ENCODE data around the gene VWA5A. TPM values are rescaled to one million over a fixed set of nuclear protein-coding genes. Genes with fewer than 3 reads are reported as not detected.

VWA5A gene
- polyA plus RNA-seq, 1 donor from 2014 or later: 82.2 TPM

DNA sequence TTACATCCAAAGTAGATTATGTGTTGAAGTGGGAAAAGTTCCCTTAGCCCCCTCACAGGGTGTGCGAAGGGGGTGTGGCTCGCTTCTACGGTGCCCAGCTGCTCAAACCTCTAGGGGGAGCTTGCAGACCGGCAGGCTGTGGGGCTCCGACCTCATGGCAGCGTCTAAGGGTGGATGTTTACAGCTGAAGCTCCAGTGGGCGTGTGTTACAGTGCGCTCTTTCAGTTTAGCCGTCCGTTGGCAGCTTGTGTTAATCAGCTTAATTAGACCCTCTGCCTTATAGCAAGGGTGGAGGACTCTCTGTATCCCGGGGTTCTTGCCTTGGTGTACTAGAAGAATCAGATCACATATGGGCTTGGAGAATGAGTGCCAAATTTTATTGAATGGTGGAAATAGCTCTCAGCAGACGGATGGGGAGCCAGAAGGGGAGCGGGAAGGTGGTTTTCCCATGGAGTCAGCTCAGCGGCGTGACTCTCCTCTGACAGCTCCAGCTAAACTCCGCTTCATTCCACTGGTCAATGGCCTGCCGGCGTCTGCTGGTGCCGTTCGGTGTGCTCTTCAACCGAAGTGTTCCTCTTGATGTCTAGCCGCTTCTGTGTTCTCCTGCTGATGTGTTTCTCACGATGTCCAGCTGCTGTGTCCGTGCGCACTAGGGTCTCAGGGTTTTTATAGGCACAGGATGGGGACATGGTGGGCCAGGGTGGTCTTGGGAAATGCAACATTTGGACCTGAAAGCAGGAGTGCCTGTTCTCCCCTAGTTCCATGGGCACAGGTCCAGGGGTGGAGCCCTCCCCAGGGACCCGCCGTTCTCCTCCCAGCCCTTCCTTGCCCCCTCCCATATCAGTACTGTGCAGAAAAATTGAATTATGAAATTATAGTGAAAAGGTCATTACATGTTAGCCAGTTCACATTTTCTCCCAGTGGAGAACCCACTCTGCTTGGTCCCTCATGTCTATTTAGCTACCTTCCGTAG is 45.5 kb upstream of the VWA5A start:
- Histone ChIP-seq H3K27me3 (ENCODE audit: insufficient read depth, low read depth, low read length) (no peaks in the 10 kb centered on the region), H3K9ac (ENCODE audit: low read length) (no peak overlapping the region), H3K4me3 (ENCODE audit: low read length) (no peak overlapping the region), H3K9me3 (ENCODE audit: low read length) (no peaks in the 10 kb centered on the region), H3K9me2 (ENCODE audit: insufficient read depth, low read length) (no peaks in the 10 kb centered on the region), H3K4me2 (ENCODE audit: low read length) (no peak overlapping the region), H2AFZ (ENCODE audit: low read depth, low read length) (no peak overlapping the region), H3K36me3 (ENCODE audit: insufficient read depth, low read length) (no peaks in the 10 kb centered on the region), H3K79me2 (replicated peaks; ENCODE audit: insufficient read depth, low read length) (no peaks in the 10 kb centered on the region), H4K20me1 (ENCODE audit: insufficient read depth) (no peaks in the 10 kb centered on the region), H3F3A (ENCODE audit: insufficient read depth, low read length, poor library complexity, severe bottlenecking) (no peaks in the 10 kb centered on the region), H3K27ac (ENCODE audit: low read length) (no peak overlapping the region)
- TF ChIP-seq RAD21 (conservative IDR thresholded peaks at IDR 0.05): no peak
- no peak for TF ChIP-seq EP300 (conservative IDR thresholded peaks at IDR 0.05; ENCODE audit: poor library complexity, severe bottlenecking)
- TF ChIP-seq POLR2AphosphoS5 (IDR thresholded peaks at IDR 0.05): no peak
- TF ChIP-seq TAF1 (IDR thresholded peaks at IDR 0.05; ENCODE audit: low read depth): no peak
- TF ChIP-seq SMC3 (conservative IDR thresholded peaks at IDR 0.05; ENCODE audit: poor library complexity): no peak
- no peak for TF ChIP-seq EZH2 (IDR thresholded peaks at IDR 0.05; ENCODE audit: borderline replicate concordance, insufficient read depth, low read length, poor library complexity, severe bottlenecking)
- TF ChIP-seq, protein P1, sequence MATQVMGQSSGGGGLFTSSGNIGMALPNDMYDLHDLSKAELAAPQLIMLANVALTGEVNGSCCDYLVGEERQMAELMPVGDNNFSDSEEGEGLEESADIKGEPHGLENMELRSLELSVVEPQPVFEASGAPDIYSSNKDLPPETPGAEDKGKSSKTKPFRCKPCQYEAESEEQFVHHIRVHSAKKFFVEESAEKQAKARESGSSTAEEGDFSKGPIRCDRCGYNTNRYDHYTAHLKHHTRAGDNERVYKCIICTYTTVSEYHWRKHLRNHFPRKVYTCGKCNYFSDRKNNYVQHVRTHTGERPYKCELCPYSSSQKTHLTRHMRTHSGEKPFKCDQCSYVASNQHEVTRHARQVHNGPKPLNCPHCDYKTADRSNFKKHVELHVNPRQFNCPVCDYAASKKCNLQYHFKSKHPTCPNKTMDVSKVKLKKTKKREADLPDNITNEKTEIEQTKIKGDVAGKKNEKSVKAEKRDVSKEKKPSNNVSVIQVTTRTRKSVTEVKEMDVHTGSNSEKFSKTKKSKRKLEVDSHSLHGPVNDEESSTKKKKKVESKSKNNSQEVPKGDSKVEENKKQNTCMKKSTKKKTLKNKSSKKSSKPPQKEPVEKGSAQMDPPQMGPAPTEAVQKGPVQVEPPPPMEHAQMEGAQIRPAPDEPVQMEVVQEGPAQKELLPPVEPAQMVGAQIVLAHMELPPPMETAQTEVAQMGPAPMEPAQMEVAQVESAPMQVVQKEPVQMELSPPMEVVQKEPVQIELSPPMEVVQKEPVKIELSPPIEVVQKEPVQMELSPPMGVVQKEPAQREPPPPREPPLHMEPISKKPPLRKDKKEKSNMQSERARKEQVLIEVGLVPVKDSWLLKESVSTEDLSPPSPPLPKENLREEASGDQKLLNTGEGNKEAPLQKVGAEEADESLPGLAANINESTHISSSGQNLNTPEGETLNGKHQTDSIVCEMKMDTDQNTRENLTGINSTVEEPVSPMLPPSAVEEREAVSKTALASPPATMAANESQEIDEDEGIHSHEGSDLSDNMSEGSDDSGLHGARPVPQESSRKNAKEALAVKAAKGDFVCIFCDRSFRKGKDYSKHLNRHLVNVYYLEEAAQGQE (IDR thresholded peaks at IDR 0.05; ENCODE audit: borderline replicate concordance): no peak
- TF ChIP-seq, protein P2, sequence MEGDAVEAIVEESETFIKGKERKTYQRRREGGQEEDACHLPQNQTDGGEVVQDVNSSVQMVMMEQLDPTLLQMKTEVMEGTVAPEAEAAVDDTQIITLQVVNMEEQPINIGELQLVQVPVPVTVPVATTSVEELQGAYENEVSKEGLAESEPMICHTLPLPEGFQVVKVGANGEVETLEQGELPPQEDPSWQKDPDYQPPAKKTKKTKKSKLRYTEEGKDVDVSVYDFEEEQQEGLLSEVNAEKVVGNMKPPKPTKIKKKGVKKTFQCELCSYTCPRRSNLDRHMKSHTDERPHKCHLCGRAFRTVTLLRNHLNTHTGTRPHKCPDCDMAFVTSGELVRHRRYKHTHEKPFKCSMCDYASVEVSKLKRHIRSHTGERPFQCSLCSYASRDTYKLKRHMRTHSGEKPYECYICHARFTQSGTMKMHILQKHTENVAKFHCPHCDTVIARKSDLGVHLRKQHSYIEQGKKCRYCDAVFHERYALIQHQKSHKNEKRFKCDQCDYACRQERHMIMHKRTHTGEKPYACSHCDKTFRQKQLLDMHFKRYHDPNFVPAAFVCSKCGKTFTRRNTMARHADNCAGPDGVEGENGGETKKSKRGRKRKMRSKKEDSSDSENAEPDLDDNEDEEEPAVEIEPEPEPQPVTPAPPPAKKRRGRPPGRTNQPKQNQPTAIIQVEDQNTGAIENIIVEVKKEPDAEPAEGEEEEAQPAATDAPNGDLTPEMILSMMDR (IDR thresholded peaks at IDR 0.05; ENCODE audit: poor library complexity, severe bottlenecking): peak; percentile 9
- TF ChIP-seq MXI1 (conservative IDR thresholded peaks at IDR 0.05; ENCODE audit: poor library complexity, severe bottlenecking): no peak

DNA sequence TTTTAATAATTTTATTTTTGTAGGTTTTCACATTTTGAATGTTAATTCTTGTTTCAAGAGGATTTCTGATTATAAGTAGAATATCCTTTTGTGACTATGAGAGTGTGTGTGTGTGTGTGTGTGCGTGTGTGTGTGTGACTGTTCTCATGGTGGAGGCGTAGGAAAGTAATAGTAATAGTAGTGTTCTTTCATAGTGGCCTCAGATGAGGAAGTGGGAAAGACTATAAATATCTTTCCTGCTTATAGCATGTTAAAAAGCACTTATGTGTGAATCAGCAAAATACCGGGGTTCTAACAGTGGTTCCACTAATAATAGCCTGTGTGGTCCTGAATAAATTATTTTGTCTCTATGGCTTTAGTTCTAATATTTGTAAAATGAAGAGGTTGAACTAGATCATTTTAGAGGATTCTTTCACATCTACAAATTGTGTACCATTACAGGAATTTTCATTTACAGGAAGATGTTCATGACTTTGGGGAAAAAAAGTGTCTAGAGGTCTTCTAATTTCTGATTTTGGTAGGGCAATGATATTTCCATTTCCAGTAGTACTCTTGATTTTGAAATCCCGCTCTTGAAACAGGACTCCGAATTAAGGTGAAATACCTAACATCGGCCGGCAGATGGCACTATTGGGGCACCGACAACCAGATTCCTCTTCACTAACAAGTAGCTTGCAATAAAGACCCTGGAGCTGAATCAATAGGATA is 44.2 kb upstream of the VWA5A start:
- no peak overlapping the region for H2AFZ ChIP-seq (ENCODE audit: low read depth, low read length)

More for the DNA sequence above, 44.2 kb upstream of the VWA5A start:
- Histone ChIP-seq H3K27me3 (ENCODE audit: insufficient read depth, low read depth, low read length) (no peaks in the 10 kb centered on the region), H3K27ac (ENCODE audit: low read length) (peak overlapping the region; percentile 79), H3F3A (ENCODE audit: insufficient read depth, low read length, poor library complexity, severe bottlenecking) (no peaks in the 10 kb centered on the region), H3K9me3 (ENCODE audit: low read length) (no peaks in the 10 kb centered on the region), H4K20me1 (ENCODE audit: insufficient read depth) (no peaks in the 10 kb centered on the region), H3K4me3 (ENCODE audit: low read length) (no peak overlapping the region), H3K9me2 (ENCODE audit: insufficient read depth, low read length) (no peaks in the 10 kb centered on the region), H3K79me2 (replicated peaks; ENCODE audit: insufficient read depth, low read length) (no peaks in the 10 kb centered on the region), H3K9ac (ENCODE audit: low read length) (no peak overlapping the region), H3K4me2 (ENCODE audit: low read length) (no peak overlapping the region), H3K36me3 (ENCODE audit: insufficient read depth, low read length) (no peaks in the 10 kb centered on the region)
- TF ChIP-seq SMC3 (conservative IDR thresholded peaks at IDR 0.05; ENCODE audit: poor library complexity) (peak; percentile 95), MXI1 (conservative IDR thresholded peaks at IDR 0.05; ENCODE audit: poor library complexity, severe bottlenecking) (no peak), EP300 (conservative IDR thresholded peaks at IDR 0.05; ENCODE audit: poor library complexity, severe bottlenecking) (no peak), RAD21 (conservative IDR thresholded peaks at IDR 0.05) (peak; percentile 96), POLR2AphosphoS5 (IDR thresholded peaks at IDR 0.05) (no peak), TAF1 (IDR thresholded peaks at IDR 0.05; ENCODE audit: low read depth) (no peak), EZH2 (IDR thresholded peaks at IDR 0.05; ENCODE audit: borderline replicate concordance, insufficient read depth, low read length, poor library complexity, severe bottlenecking) (no peak)
- TF ChIP-seq, protein P1 (IDR thresholded peaks at IDR 0.05; ENCODE audit: borderline replicate concordance): no peak
- TF ChIP-seq, protein P2 (IDR thresholded peaks at IDR 0.05; ENCODE audit: poor library complexity, severe bottlenecking): peak; percentile 92

Data from neural cell (in vitro differentiated cells).